Lower leg skin (tissue), 3 donors: ENCODE measurements around the gene DMRTC1B.
"Not testable (repeated sequence)": the region's sequence is repeated elsewhere in the genome, so short reads cannot be mapped to it uniquely, and the experiment has no call there.

Experiments
- POLR2A ChIP-seq, 2 donors: fragments of 450-650 bp; IDR thresholded peaks; one replicate each; pipeline ENCODE4 v1.6.1; 2016 to 2017; ENCODE audit warnings: antibody characterized with exemption in 2 of 2, mild to moderate bottlenecking in 1 of 2, moderate library complexity in 1 of 2
- TF ChIP-seq, protein P1 (sequence below), 3 donors: fragments of 450-650 bp; IDR thresholded peaks; one replicate each; pipeline ENCODE4 v1.5.1; 2016; ENCODE audit warnings: antibody characterized with exemption in 3 of 3, mild to moderate bottlenecking in 3 of 3, moderate library complexity in 2 of 3

- TF ChIP-seq, protein P1, sequence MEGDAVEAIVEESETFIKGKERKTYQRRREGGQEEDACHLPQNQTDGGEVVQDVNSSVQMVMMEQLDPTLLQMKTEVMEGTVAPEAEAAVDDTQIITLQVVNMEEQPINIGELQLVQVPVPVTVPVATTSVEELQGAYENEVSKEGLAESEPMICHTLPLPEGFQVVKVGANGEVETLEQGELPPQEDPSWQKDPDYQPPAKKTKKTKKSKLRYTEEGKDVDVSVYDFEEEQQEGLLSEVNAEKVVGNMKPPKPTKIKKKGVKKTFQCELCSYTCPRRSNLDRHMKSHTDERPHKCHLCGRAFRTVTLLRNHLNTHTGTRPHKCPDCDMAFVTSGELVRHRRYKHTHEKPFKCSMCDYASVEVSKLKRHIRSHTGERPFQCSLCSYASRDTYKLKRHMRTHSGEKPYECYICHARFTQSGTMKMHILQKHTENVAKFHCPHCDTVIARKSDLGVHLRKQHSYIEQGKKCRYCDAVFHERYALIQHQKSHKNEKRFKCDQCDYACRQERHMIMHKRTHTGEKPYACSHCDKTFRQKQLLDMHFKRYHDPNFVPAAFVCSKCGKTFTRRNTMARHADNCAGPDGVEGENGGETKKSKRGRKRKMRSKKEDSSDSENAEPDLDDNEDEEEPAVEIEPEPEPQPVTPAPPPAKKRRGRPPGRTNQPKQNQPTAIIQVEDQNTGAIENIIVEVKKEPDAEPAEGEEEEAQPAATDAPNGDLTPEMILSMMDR (IDR thresholded peaks at IDR 0.05): not testable (repeated sequence)
- not testable (repeated sequence) for TF ChIP-seq POLR2A (IDR thresholded peaks at IDR 0.05)
Observed at GRCh38 chrX:72808110-72808509, 31.4 kb downstream of the DMRTC1B start, which contains the start of gene FAM236D.
